Vagina (tissue), 2 donors: Measurements from ENCODE around the gene RTCA. TPM values are rescaled to one million over a fixed set of nuclear protein-coding genes. Genes with fewer than 3 reads are reported as not detected.

Experiments used
- DNase-seq, 2 donors: peaks; one replicate each; pipeline ENCODE4 v3.0.0-alpha.2; 2017; ENCODE audit errors: extremely low spot score in 2 of 2
- H3K27ac ChIP-seq: fragments of 200-600 bp; sonication (generic); one replicate; pipeline ENCODE4 v1.5.1; 2019
- H3K27me3 ChIP-seq: fragments of 200-600 bp; sonication (generic); one replicate; pipeline ENCODE4 v1.5.1; 2019
- H3K36me3 ChIP-seq, 2 donors: fragments of 200-600 bp; sonication (generic); one replicate each; pipeline ENCODE4 v1.5.1; 2017 to 2019
- H3K4me1 ChIP-seq: fragments of 200-600 bp; sonication (generic); one replicate; pipeline ENCODE4 v1.5.1; 2019
- H3K4me3 ChIP-seq, 2 donors: fragments of 200-600 bp; sonication (generic); 1 replicate in 1 of 2; 2 replicates in 1 of 2; pipeline ENCODE4 v1.5.1; 2016 to 2019
- H3K9me3 ChIP-seq: fragments of 200-600 bp; sonication (generic); one replicate; pipeline ENCODE4 v1.5.1; 2019
- POLR2A ChIP-seq, 2 donors: fragments of 450-650 bp; IDR thresholded peaks; one replicate each; pipeline ENCODE4 v1.6.1; 2017; ENCODE audit warnings: antibody characterized with exemption in 2 of 2, mild to moderate bottlenecking in 2 of 2, moderate library complexity in 2 of 2
- POLR2AphosphoS5 ChIP-seq, 2 donors: sonication (generic); formaldehyde crosslinking; IDR thresholded peaks; one replicate each; pipeline ENCODE4 v1.9.0; 2017; ENCODE audit warnings: antibody characterized with exemption in 2 of 2, mild to moderate bottlenecking in 2 of 2, low read depth in 1 of 2; ENCODE audit not compliant: insufficient read depth in 1 of 2
- intact Hi-C: fragments of 100-400 bp; cut with DNase I; formaldehyde crosslinking; loops from one replicate; pipeline ENCODE4 v1.15.1; 2023
- total RNA-seq: library from RNA; depleted of rRNA; stranded (reverse); fragments of >200 nt; gene quantifications from one replicate; pipeline ENCODE4 v1.2.3, GENCODE V29; 2016
- TF ChIP-seq, protein P1 (sequence below), 3 experiments: fragments of 450-650 bp in 2 of 3; fragments of 200-600 bp in 1 of 3; sonication (generic) in 1 of 3; IDR thresholded peaks; one replicate each; pipeline ENCODE4 v1.5.1; 2017 to 2019; ENCODE audit warnings: antibody characterized with exemption in 3 of 3, mild to moderate bottlenecking in 2 of 3, moderate library complexity in 2 of 3

Gene RTCA
- total RNA-seq, 1 donor from 2014 or later: 14.5 TPM

DNA sequence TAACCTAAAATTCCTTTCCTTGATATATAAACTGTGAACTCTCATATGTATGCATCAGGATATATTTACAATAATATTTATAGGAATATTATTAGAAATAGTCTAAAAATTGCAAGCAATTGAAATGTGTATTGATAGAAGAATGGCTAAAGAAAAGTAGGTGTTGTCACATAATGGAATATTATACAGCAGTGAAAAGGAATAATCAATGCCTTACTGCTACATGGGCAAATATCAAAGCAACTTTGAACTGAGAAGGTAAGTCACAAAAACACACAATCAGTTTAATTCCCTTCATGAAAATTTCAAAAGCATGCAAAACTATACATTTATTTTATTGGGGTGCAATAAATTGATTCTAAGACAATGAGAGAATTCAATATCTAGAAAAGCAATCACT is 50.6 kb downstream of the RTCA start:
- H3K27me3 ChIP-seq: no peaks in the 10 kb centered on the region
- TF ChIP-seq POLR2A (IDR thresholded peaks at IDR 0.05): no peak
- no peak for TF ChIP-seq POLR2AphosphoS5 (IDR thresholded peaks at IDR 0.05; ENCODE audit: insufficient read depth in 1 of 2, low read depth in 1 of 2)
- TF ChIP-seq, protein P1, sequence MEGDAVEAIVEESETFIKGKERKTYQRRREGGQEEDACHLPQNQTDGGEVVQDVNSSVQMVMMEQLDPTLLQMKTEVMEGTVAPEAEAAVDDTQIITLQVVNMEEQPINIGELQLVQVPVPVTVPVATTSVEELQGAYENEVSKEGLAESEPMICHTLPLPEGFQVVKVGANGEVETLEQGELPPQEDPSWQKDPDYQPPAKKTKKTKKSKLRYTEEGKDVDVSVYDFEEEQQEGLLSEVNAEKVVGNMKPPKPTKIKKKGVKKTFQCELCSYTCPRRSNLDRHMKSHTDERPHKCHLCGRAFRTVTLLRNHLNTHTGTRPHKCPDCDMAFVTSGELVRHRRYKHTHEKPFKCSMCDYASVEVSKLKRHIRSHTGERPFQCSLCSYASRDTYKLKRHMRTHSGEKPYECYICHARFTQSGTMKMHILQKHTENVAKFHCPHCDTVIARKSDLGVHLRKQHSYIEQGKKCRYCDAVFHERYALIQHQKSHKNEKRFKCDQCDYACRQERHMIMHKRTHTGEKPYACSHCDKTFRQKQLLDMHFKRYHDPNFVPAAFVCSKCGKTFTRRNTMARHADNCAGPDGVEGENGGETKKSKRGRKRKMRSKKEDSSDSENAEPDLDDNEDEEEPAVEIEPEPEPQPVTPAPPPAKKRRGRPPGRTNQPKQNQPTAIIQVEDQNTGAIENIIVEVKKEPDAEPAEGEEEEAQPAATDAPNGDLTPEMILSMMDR (IDR thresholded peaks at IDR 0.05): no peak
- H3K9me3 ChIP-seq: no peaks in the 10 kb centered on the region
- DNase-seq: no peak
- no peaks in the 10 kb centered on the region for H3K4me1 ChIP-seq
- H3K4me3 ChIP-seq: no peak overlapping the region
- H3K27ac ChIP-seq: no peak overlapping the region
- H3K36me3 ChIP-seq: no peaks in the 10 kb centered on the region
- intact Hi-C loops: no loop called here

DNA sequence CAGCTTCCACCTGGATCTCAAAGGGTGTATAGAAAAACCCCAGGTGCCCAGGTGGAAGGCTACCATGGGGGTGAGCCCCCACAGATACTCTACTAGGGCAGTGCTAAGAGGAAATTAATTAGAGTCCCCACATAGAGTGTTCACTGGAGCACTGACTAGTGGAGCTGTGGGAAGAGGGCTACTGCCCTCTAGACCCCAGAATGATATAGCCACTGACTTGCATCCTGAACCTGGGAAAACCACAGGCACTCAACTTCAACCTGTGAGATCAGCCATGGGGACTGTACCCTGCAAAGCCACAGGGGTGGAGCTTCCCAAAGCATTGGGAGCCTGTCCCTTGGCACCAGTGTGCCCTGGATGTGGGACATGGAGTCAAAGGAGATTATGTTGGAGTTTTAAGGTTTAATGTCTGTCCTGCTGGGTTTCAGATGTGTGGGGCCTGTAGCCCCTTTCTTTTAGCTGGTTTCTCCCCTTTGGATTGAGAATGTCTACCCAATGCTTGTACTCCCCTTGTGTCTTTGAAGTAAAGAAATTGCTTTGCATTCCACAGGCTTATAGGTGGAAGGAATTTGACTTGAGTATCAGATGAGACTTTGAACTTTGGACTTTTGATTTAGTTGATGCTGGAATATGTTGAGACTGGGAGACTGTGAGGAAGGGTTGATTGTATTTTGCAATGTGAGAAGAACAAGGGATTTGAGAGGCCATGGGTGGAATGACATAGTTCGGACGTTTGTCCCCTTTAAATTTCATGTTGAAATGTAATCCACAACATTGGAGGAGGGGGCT is 54.5 kb downstream of the RTCA start:
- no peak overlapping the region for H3K4me3 ChIP-seq
- TF ChIP-seq POLR2AphosphoS5 (IDR thresholded peaks at IDR 0.05; ENCODE audit: insufficient read depth in 1 of 2, low read depth in 1 of 2): no peak
- TF ChIP-seq, protein P1 (IDR thresholded peaks at IDR 0.05): no peak
- TF ChIP-seq POLR2A (IDR thresholded peaks at IDR 0.05): no peak
- H3K27ac ChIP-seq: no peak overlapping the region
- intact Hi-C loops: loop anchor here (5.0 kb wide), 1 partner anchor 653 kb away; no protein-coding TSS in a partner anchor
- H3K4me1 ChIP-seq: no peaks in the 10 kb centered on the region
- H3K27me3 ChIP-seq: no peaks in the 10 kb centered on the region
- H3K9me3 ChIP-seq: no peaks in the 10 kb centered on the region
- no peak for DNase-seq
- no peaks in the 10 kb centered on the region for H3K36me3 ChIP-seq

DNA sequence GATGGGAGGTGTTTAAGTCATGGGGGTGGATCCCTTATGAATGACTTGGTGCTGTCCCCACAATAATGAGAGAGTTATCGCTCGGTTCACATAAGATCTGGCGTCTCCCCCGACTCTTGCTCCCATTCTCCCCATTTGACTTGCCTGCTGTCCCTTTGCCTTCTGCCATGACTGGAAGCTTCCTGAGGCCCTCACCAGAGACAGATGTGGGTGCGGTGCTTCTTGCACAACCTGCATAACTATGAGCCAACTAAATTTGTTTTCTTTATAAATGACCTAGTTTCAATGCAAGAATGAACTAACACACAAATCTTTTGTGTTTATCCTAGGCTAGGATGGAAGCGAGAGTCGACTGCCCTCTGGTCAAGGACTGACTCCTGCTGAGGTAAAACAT is 55.1 kb downstream of the RTCA start:
- no peaks in the 10 kb centered on the region for H3K4me1 ChIP-seq
- no peaks in the 10 kb centered on the region for H3K36me3 ChIP-seq
- TF ChIP-seq, protein P1 (IDR thresholded peaks at IDR 0.05): no peak
- no peak for TF ChIP-seq POLR2AphosphoS5 (IDR thresholded peaks at IDR 0.05; ENCODE audit: insufficient read depth in 1 of 2, low read depth in 1 of 2)
- TF ChIP-seq POLR2A (IDR thresholded peaks at IDR 0.05): no peak
- intact Hi-C loops: loop anchor here (5.0 kb wide), 1 partner anchor 654 kb away; no protein-coding TSS in a partner anchor
- no peak for DNase-seq
- H3K27ac ChIP-seq: no peak overlapping the region
- H3K9me3 ChIP-seq: no peaks in the 10 kb centered on the region
- no peak overlapping the region for H3K4me3 ChIP-seq
- no peaks in the 10 kb centered on the region for H3K27me3 ChIP-seq

GRCh38 chr1:100321506-100321905 is 55.5 kb downstream of the RTCA start:
- Histone ChIP-seq H3K27ac (no peak overlapping the region), H3K36me3 (no peaks in the 10 kb centered on the region), H3K9me3 (no peaks in the 10 kb centered on the region), H3K4me3 (no peak overlapping the region), H3K27me3 (no peaks in the 10 kb centered on the region), H3K4me1 (no peaks in the 10 kb centered on the region)
- TF ChIP-seq, protein P1 (IDR thresholded peaks at IDR 0.05): no peak
- TF ChIP-seq POLR2A (IDR thresholded peaks at IDR 0.05) (no peak), POLR2AphosphoS5 (IDR thresholded peaks at IDR 0.05; ENCODE audit: insufficient read depth in 1 of 2, low read depth in 1 of 2) (no peak)
- intact Hi-C loops: loop anchor here (5.0 kb wide), 1 partner anchor 654 kb away; no protein-coding TSS in a partner anchor
- DNase-seq: no peak
